ENCODE data around the gene FBRSL1. TPM values are rescaled to one million over a fixed set of nuclear protein-coding genes. Genes with fewer than 3 reads are reported as not detected.
A peak's percentile ranks its signal among the peaks of the same experiment; 100 is the strongest.

Gene FBRSL1
- total RNA-seq, 1 donor from 2014 or later = 43.8 TPM

GRCh38 chr12:132523576-132524331 is 33.8 kb downstream of the FBRSL1 start:
- Mint-ChIP-seq H3K9me3 (ENCODE audit: unreplicated experiment) (no peaks in the 10 kb centered on the region), H3K27ac (ENCODE audit: unreplicated experiment) (no peak overlapping the region), H3K36me3 (ENCODE audit: low read depth, unreplicated experiment) (peaks cover 7% of the 10 kb centered on the region), H3K27me3 (ENCODE audit: low read depth, unreplicated experiment) (peaks cover 3% of the 10 kb centered on the region), H3K4me3 (ENCODE audit: unreplicated experiment) (no peak overlapping the region), H3K4me1 (ENCODE audit: low read depth, unreplicated experiment) (peaks cover 4% of the 10 kb centered on the region)
- Histone ChIP-seq H3K27me3 (ENCODE audit: insufficient read depth, low read length) (no peaks in the 10 kb centered on the region), H3K27ac (ENCODE audit: low read depth, low read length) (no peak overlapping the region), H3K79me2 (ENCODE audit: insufficient read depth, low read length) (no peaks in the 10 kb centered on the region), H3K9me3 (ENCODE audit: insufficient read depth, low read depth, low read length) (peaks cover 1% of the 10 kb centered on the region), H3K9ac (ENCODE audit: low read length) (no peak overlapping the region), H3K4me2 (ENCODE audit: low read length) (peak overlapping the region; percentile 29), H3K4me1 (ENCODE audit: insufficient read depth, low read length) (peaks cover 13% of the 10 kb centered on the region), H3K36me3 (ENCODE audit: insufficient read depth, low read length) (no peaks in the 10 kb centered on the region), H3K4me3 (ENCODE audit: insufficient read depth, low read depth, low read length) (no peak overlapping the region), H4K20me1 (ENCODE audit: insufficient read depth, low read length) (peaks cover 77% of the 10 kb centered on the region), H2AFZ (ENCODE audit: low read depth, low read length) (no peak overlapping the region)
- TF ChIP-seq CTCF (IDR thresholded peaks at IDR 0.05; ENCODE audit: insufficient read depth, low read depth, low read length) (peak; percentile 59), EZH2 (IDR thresholded peaks at IDR 0.05; ENCODE audit: insufficient read depth, low read length) (no peak)
- DNase-seq (ENCODE audit: low read depth) = no peak
- no peak for FAIRE-seq

DNA sequence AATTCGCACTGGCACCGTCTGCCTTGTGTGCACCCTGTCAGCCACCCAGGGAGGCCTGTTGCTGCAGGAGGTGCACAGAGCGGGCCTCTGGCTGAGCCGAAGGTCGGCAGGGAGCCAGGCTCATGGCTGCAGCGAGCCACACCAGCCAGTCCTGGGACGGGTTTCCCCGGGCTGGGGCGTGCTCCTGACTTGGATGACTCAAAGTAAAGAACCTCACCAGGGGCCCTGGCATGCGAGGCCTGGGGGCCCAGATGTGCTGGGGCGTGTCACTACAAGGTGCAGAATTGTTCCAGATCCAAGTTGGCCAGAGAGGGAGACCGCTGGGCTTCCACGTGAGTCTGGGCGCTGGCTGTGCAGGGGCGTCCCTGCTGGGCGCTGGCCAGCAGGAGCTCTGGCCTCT is 34.5 kb downstream of the FBRSL1 start:
- no peak for FAIRE-seq
- Histone ChIP-seq H3K4me3 (ENCODE audit: insufficient read depth, low read depth, low read length) (no peak overlapping the region), H3K27ac (ENCODE audit: low read depth, low read length) (no peak overlapping the region), H2AFZ (ENCODE audit: low read depth, low read length) (no peak overlapping the region), H4K20me1 (ENCODE audit: insufficient read depth, low read length) (peaks cover 70% of the 10 kb centered on the region), H3K79me2 (ENCODE audit: insufficient read depth, low read length) (no peaks in the 10 kb centered on the region), H3K9me3 (ENCODE audit: insufficient read depth, low read depth, low read length) (no peaks in the 10 kb centered on the region), H3K36me3 (ENCODE audit: insufficient read depth, low read length) (no peaks in the 10 kb centered on the region), H3K4me2 (ENCODE audit: low read length) (peak overlapping the region; percentile 29), H3K4me1 (ENCODE audit: insufficient read depth, low read length) (peaks cover 13% of the 10 kb centered on the region), H3K9ac (ENCODE audit: low read length) (no peak overlapping the region), H3K27me3 (ENCODE audit: insufficient read depth, low read length) (no peaks in the 10 kb centered on the region)
- Mint-ChIP-seq H3K27ac (ENCODE audit: unreplicated experiment) (no peak overlapping the region), H3K4me1 (ENCODE audit: low read depth, unreplicated experiment) (peaks cover 4% of the 10 kb centered on the region), H3K27me3 (ENCODE audit: low read depth, unreplicated experiment) (peaks cover 3% of the 10 kb centered on the region), H3K9me3 (ENCODE audit: unreplicated experiment) (no peaks in the 10 kb centered on the region), H3K36me3 (ENCODE audit: low read depth, unreplicated experiment) (peaks cover under 1% of the 10 kb centered on the region), H3K4me3 (ENCODE audit: unreplicated experiment) (no peak overlapping the region)
- peak; percentile 45 for DNase-seq (ENCODE audit: low read depth)
- TF ChIP-seq CTCF (IDR thresholded peaks at IDR 0.05; ENCODE audit: insufficient read depth, low read depth, low read length) = no peak
- TF ChIP-seq EZH2 (IDR thresholded peaks at IDR 0.05; ENCODE audit: insufficient read depth, low read length) = no peak

Measured in astrocyte (in vitro differentiated cells and primary cell).